Heart left ventricle (tissue), 16 donors: ENCODE measurements around the gene SLC2A9. TPM values are rescaled to one million over a fixed set of nuclear protein-coding genes. Genes with fewer than 3 reads are reported as not detected.

Experiments
- ATAC-seq, 4 donors: fragments of 200-7000 bp; cut with Tn5 transposase; one replicate each; pipeline ENCODE4 v1.9.1; 2020 to 2022; ENCODE audit warnings: moderate library complexity in 4 of 4, mild to moderate bottlenecking in 3 of 4, moderate number of reproducible peaks in 1 of 4
- DNase-seq, 5 donors: peaks; one replicate each; pipeline ENCODE4 v3.0.0-alpha.2; 2020
- H3K27ac ChIP-seq, 12 donors: fragments of 200-600 bp; sonication (generic) in 4 of 12; one replicate each; pipeline versions ENCODE4 v1.5.0 to v1.8.0; 2016 to 2022; ENCODE audit warnings: mild to moderate bottlenecking in 2 of 12
- H3K27me3 ChIP-seq, 9 donors: fragments of 200-600 bp; sonication (generic) in 2 of 9; one replicate each; pipeline versions ENCODE4 v1.5.1 to v1.8.0; 2016 to 2022; ENCODE audit warnings: mild to moderate bottlenecking in 3 of 9
- H3K36me3 ChIP-seq, 9 donors: fragments of 200-600 bp; sonication (generic) in 2 of 9; one replicate each; pipeline versions ENCODE4 v1.5.0 to v1.8.0; 2018 to 2022; ENCODE audit warnings: mild to moderate bottlenecking in 2 of 9
- H3K4me1 ChIP-seq, 12 donors: fragments of 200-600 bp; sonication (generic) in 4 of 12; one replicate each; pipeline versions ENCODE4 v1.5.0 to v1.8.0; 2016 to 2022; ENCODE audit warnings: mild to moderate bottlenecking in 3 of 12
- H3K4me3 ChIP-seq, 12 donors: fragments of 200-600 bp; sonication (generic) in 4 of 12; one replicate each; pipeline versions ENCODE4 v1.5.0 to v1.8.0; 2017 to 2022; ENCODE audit warnings: mild to moderate bottlenecking in 9 of 12, moderate library complexity in 4 of 12
- H3K9me3 ChIP-seq, 12 donors: fragments of 200-600 bp; sonication (generic) in 4 of 12; one replicate each; pipeline versions ENCODE4 v1.5.0 to v1.8.0; 2016 to 2022; ENCODE audit warnings: mild to moderate bottlenecking in 1 of 12
- CTCF ChIP-seq, 12 donors: fragments of 200-600 bp; sonication (generic) in 4 of 12; IDR thresholded peaks; one replicate each; pipeline versions ENCODE4 v1.5.0 to v1.8.0; 2018 to 2022; ENCODE audit warnings: antibody characterized with exemption in 12 of 12, mild to moderate bottlenecking in 5 of 12
- POLR2A ChIP-seq, 2 donors: fragments of 450-650 bp; IDR thresholded peaks; one replicate each; pipeline ENCODE4 v1.6.1; 2017; ENCODE audit warnings: antibody characterized with exemption in 2 of 2, mild to moderate bottlenecking in 2 of 2, moderate library complexity in 2 of 2
- WGBS, 4 donors: extraction: QIAGEN DNeasy Blood & Tissue Kit in 2 of 4; methylation state at CpG; one replicate each; pipeline versions ENCODE4 v1.1.5 to v1.1.7; 2013 to 2018; 5-methylcytosine and 5-hydroxymethylcytosine counted together
- intact Hi-C, 10 donors: fragments of 100-400 bp; cut with DNase I; formaldehyde crosslinking; loops; one replicate each; pipeline versions ENCODE4 v1.11.1 to v1.14.2; 2022
- polyA plus RNA-seq, 2 donors: library from polyadenylated mRNA; stranded (reverse); fragments of 200-250 nt; gene quantifications; one replicate each; pipeline ENCODE4 v1.2.3, GENCODE V29; 2013
- total RNA-seq, 9 donors: library from RNA; depleted of rRNA in 2 of 9; stranded (reverse); fragments of >200 nt in 2 of 9; fragmentation: NEBNext Ultra II Directional in 3 of 9; extraction: Animal tissue kit (Norgen Biotek cat#: 25700) in 3 of 9; gene quantifications; one replicate each; pipeline versions ENCODE4 v1.1.0 to v1.2.4, GENCODE V29; 2016 to 2023
- donor health status: ischemic (EF 13 %, LVEDD 7.1; RV severe dilation, severe dysfunction).
- donor health status: healthy with polysubstance abuse.
- donor health status: DM: no; HTN: yes; CAD: no.
- donor health status: DM: no; HTN: no; CAD: no.
- donor health status: ischemic (EF 25% LVEDD 6.9; RV normal size, moderate dysfunction).
- donor health status: ischemic (EF 25% LVEDD 5.7; RV mildly dilated, moderate dysfunction).
- donor health status: healthy.
- donor health status: DM: yes; HTN: yes; CAD: no.
- donor health status: ischemic (EF 35%, LVEDD 5.7; RV mildly dilated, moderate dysfunction).
- donor health status: nonischemic (EF 11% LVEDD 7.7; RV severe dilation, severe dysfunction).
- donor health status: DM: yes; HTN: yes; CAD: no.
- donor health status: PGD.
- donor health status: ischemic (EF 29% LVEDD 5.4; RV normal size, mild dysfunction).
- donor health status: nonischemic (EF 23%, LVEDD 6.1; RV moderate dilation, normal function).

The SLC2A9 gene
- total and polyA plus RNA-seq, 11 donors, result 1.6 to 15.1 (median 5.1) TPM

- peaks cover 0 to 9% (median 0%) of the 10 kb centered on the region in 12 donors for H3K4me1 ChIP-seq
- no peak for TF ChIP-seq POLR2A (IDR thresholded peaks at IDR 0.05)
- TF ChIP-seq CTCF (IDR thresholded peaks at IDR 0.05), result no peak
- no peak overlapping the region for H3K27ac ChIP-seq
- no peak overlapping the region for H3K4me3 ChIP-seq
- H3K36me3 ChIP-seq, result no peaks in the 10 kb centered on the region
- intact Hi-C loops, result no loop called here
- H3K27me3 ChIP-seq, result no peaks in the 10 kb centered on the region
- no peak for ATAC-seq
- WGBS, 4 donors, result 84 to 98% (median 97%) methylated on average over 5 of the region's 5 CpGs
- H3K9me3 ChIP-seq, result no peaks in the 10 kb centered on the region
- DNase-seq, result no peak
Measured at GRCh38 chr4:9885958-9886357, 135.3 kb downstream of the SLC2A9 start.

GRCh38 chr4:9880406-9881197 is 140.7 kb downstream of the SLC2A9 start:
- Histone ChIP-seq H3K27me3 (no peaks in the 10 kb centered on the region), H3K36me3 (no peaks in the 10 kb centered on the region), H3K27ac (no peak overlapping the region), H3K9me3 (no peaks in the 10 kb centered on the region), H3K4me3 (no peak overlapping the region), H3K4me1 (peaks cover 0 to 18% (median 3%) of the 10 kb centered on the region in 12 donors)
- 45 to 55% (median 53%) methylated on average over 6 of the region's 6 CpGs for WGBS, 4 donors
- ATAC-seq (peak in 3 of 4 donors; percentile 47 to 58 (median 53)), DNase-seq (no peak)
- intact Hi-C loops, result no loop called here
- no peak for TF ChIP-seq CTCF (IDR thresholded peaks at IDR 0.05)
- no peak for TF ChIP-seq POLR2A (IDR thresholded peaks at IDR 0.05)

GRCh38 chr4:9877123-9877522 is 144.2 kb downstream of the SLC2A9 start:
- H3K4me3 ChIP-seq, result no peak overlapping the region
- intact Hi-C loops, result no loop called here
- no peaks in the 10 kb centered on the region for H3K9me3 ChIP-seq
- DNase-seq, result no peak
- H3K4me1 ChIP-seq, result peaks cover 0 to 18% (median 3%) of the 10 kb centered on the region in 12 donors
- no peaks in the 10 kb centered on the region for H3K36me3 ChIP-seq
- WGBS, 4 donors, result 74 to 85% (median 78%) methylated on average over 3 of the region's 3 CpGs
- no peak overlapping the region for H3K27ac ChIP-seq
- TF ChIP-seq POLR2A (IDR thresholded peaks at IDR 0.05) (no peak), CTCF (IDR thresholded peaks at IDR 0.05) (no peak)
- H3K27me3 ChIP-seq, result peaks cover 0 to 5% (median 0%) of the 10 kb centered on the region in 9 donors
- ATAC-seq, result no peak

GRCh38 chr4:9875516-9875915 is 145.8 kb downstream of the SLC2A9 start:
- H3K27ac ChIP-seq, result no peak overlapping the region

More at GRCh38 chr4:9875516-9875915, 145.8 kb downstream of the SLC2A9 start:
- DNase-seq (no peak), ATAC-seq (no peak)
- no peak overlapping the region for H3K4me3 ChIP-seq
- intact Hi-C loops, result no loop called here
- 87 to 92% (median 87%) methylated on average over 1 of the region's 1 CpG for WGBS, 4 donors
- H3K27me3 ChIP-seq, result peaks cover 0 to 5% (median 0%) of the 10 kb centered on the region in 9 donors
- TF ChIP-seq POLR2A (IDR thresholded peaks at IDR 0.05), result no peak
- TF ChIP-seq CTCF (IDR thresholded peaks at IDR 0.05), result no peak
- no peaks in the 10 kb centered on the region for H3K36me3 ChIP-seq
- H3K9me3 ChIP-seq, result no peaks in the 10 kb centered on the region
- peaks cover 0 to 9% (median 1%) of the 10 kb centered on the region in 12 donors for H3K4me1 ChIP-seq
